Measurements from ENCODE around the gene TBATA.

- TF ChIP-seq POLR2AphosphoS5 (IDR thresholded peaks at IDR 0.05; ENCODE audit: borderline replicate concordance, low read depth, low read length) (no peak), EZH2 (IDR thresholded peaks at IDR 0.05) (no peak)
Observed at GRCh38 chr10:70769121-70769520, 16.1 kb downstream of the TBATA start.
